Esophagus squamous epithelium (tissue), 4 donors: ENCODE results near the gene SPECC1L.

Experiments used
- POLR2A ChIP-seq, 4 donors: fragments of 450-650 bp; IDR thresholded peaks; one replicate each; pipeline ENCODE4 v1.6.1; 2017; ENCODE audit warnings: antibody characterized with exemption in 4 of 4, mild to moderate bottlenecking in 4 of 4, moderate library complexity in 3 of 4
- TF ChIP-seq, protein P1 (sequence below), 6 experiments: fragments of 450-650 bp in 4 of 6; fragments of 200-600 bp in 2 of 6; sonication (generic) in 2 of 6; IDR thresholded peaks; one replicate each; pipeline ENCODE4 v1.5.1; 2016 to 2019; ENCODE audit warnings: antibody characterized with exemption in 6 of 6, mild to moderate bottlenecking in 4 of 6, moderate library complexity in 4 of 6

GRCh38 chr22:24394254-24394653 is 123.6 kb downstream of the SPECC1L start:
- TF ChIP-seq, protein P1, sequence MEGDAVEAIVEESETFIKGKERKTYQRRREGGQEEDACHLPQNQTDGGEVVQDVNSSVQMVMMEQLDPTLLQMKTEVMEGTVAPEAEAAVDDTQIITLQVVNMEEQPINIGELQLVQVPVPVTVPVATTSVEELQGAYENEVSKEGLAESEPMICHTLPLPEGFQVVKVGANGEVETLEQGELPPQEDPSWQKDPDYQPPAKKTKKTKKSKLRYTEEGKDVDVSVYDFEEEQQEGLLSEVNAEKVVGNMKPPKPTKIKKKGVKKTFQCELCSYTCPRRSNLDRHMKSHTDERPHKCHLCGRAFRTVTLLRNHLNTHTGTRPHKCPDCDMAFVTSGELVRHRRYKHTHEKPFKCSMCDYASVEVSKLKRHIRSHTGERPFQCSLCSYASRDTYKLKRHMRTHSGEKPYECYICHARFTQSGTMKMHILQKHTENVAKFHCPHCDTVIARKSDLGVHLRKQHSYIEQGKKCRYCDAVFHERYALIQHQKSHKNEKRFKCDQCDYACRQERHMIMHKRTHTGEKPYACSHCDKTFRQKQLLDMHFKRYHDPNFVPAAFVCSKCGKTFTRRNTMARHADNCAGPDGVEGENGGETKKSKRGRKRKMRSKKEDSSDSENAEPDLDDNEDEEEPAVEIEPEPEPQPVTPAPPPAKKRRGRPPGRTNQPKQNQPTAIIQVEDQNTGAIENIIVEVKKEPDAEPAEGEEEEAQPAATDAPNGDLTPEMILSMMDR (IDR thresholded peaks at IDR 0.05): no peak
- TF ChIP-seq POLR2A (IDR thresholded peaks at IDR 0.05): no peak
